Bronchial epithelial cell (primary cell): ENCODE results near the gene PTPRCAP. TPM values are rescaled to one million over a fixed set of nuclear protein-coding genes. Genes with fewer than 3 reads are reported as not detected.
"Not testable (repeated sequence)": the region's sequence is repeated elsewhere in the genome, so short reads cannot be mapped to it uniquely, and the experiment has no call there.

ENCODE experiments used
- DNase-seq: peaks from one replicate; pipeline ENCODE4 v3.0.0-alpha.2; 2010; ENCODE audit warnings: low read depth
- FAIRE-seq: peaks from 2 replicates; lab custom pipeline; 2011; peaks lifted over from hg19 to GRCh38; lab: Jason Lieb, UNC
- H3K27me3 ChIP-seq: 2 replicates; pipeline ENCODE4 v1.5.1; 2011; ENCODE audit warnings: low read length; ENCODE audit not compliant: control insufficient read depth, insufficient read depth
- H3K36me3 ChIP-seq: 2 replicates; pipeline ENCODE4 v1.5.1; 2011; ENCODE audit warnings: low read length; ENCODE audit not compliant: control insufficient read depth, insufficient read depth
- H3K4me3 ChIP-seq: 2 replicates; pipeline ENCODE4 v1.5.1; 2011; ENCODE audit warnings: mild to moderate bottlenecking, low read depth, low read length, control low read depth
- total RNA-seq: library from RNA; depleted of rRNA; stranded (reverse); fragments of >200 nt; gene quantifications from 2 replicates; pipeline ENCODE4 v1.2.1, GENCODE V29; 2014
- TF ChIP-seq, protein P1 (sequence below): IDR thresholded peaks from 2 replicates; pipeline ENCODE4 v1.5.1; 2011; ENCODE audit warnings: mild to moderate bottlenecking, moderate library complexity, low read length, control low read depth, inconsistent platforms; ENCODE audit not compliant: insufficient read depth, severe bottlenecking

Gene PTPRCAP
- total RNA-seq, 1 donor from 2014 or later = 0.26 TPM

DNA sequence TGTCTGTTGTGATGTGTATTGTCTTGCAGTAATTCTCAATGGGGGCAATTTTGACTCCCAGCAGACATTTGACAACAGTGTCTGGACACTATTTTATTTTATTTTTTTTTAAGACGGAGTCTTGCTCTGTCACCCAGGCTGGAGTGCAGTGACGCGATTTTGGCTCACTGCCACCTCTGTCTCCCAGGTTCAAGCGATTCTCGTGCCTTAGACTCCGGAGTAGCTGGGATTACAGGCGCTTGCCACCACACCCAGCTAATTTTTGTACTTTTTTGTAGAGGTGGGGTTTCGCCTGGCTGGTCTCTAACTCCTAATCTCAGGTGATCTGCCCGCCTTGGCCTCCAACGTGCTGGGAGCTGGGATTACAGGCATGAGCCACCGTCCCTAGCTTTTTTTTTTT is 7.8 kb downstream of the PTPRCAP start:
- no peak overlapping the region for H3K4me3 ChIP-seq
- DNase-seq (no peak), FAIRE-seq (no peak)
- H3K36me3 ChIP-seq = peaks cover 30% of the 10 kb centered on the region
- TF ChIP-seq, protein P1, sequence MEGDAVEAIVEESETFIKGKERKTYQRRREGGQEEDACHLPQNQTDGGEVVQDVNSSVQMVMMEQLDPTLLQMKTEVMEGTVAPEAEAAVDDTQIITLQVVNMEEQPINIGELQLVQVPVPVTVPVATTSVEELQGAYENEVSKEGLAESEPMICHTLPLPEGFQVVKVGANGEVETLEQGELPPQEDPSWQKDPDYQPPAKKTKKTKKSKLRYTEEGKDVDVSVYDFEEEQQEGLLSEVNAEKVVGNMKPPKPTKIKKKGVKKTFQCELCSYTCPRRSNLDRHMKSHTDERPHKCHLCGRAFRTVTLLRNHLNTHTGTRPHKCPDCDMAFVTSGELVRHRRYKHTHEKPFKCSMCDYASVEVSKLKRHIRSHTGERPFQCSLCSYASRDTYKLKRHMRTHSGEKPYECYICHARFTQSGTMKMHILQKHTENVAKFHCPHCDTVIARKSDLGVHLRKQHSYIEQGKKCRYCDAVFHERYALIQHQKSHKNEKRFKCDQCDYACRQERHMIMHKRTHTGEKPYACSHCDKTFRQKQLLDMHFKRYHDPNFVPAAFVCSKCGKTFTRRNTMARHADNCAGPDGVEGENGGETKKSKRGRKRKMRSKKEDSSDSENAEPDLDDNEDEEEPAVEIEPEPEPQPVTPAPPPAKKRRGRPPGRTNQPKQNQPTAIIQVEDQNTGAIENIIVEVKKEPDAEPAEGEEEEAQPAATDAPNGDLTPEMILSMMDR = no peak
- no peaks in the 10 kb centered on the region for H3K27me3 ChIP-seq

DNA sequence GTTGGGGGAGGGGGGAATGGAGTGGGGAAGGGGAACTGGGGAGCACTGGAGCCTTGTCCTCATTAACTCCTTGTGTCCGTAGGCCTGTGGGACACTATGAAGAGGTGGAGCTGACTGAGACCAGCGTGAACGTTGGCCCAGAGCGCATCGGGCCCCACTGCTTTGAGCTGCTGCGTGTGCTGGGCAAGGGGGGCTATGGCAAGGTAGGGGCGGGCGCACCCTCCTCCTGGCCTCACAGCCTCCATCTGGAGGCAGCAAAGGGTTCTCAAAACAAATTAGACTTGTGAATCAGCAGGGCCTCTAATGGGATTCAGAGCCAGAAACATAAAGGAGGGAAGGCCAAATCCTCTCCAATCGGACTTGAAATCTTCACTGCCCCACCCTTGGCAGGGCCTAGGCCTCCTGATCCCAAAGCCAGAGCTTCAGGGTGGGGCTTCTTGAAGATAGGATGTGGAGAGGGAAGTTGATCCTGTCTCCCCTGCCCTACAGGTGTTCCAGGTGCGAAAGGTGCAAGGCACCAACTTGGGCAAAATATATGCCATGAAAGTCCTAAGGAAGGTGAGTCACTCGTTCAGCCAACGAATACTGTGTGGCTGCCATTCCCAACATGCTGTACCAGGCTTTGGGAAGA is 8.3 kb downstream of the PTPRCAP start:
- peaks cover 27% of the 10 kb centered on the region for H3K36me3 ChIP-seq
- FAIRE-seq (no peak), DNase-seq (peak; percentile 35)
- TF ChIP-seq, protein P1 = no peak
- H3K27me3 ChIP-seq = no peaks in the 10 kb centered on the region
- peak overlapping the region; percentile 76 for H3K4me3 ChIP-seq

DNA sequence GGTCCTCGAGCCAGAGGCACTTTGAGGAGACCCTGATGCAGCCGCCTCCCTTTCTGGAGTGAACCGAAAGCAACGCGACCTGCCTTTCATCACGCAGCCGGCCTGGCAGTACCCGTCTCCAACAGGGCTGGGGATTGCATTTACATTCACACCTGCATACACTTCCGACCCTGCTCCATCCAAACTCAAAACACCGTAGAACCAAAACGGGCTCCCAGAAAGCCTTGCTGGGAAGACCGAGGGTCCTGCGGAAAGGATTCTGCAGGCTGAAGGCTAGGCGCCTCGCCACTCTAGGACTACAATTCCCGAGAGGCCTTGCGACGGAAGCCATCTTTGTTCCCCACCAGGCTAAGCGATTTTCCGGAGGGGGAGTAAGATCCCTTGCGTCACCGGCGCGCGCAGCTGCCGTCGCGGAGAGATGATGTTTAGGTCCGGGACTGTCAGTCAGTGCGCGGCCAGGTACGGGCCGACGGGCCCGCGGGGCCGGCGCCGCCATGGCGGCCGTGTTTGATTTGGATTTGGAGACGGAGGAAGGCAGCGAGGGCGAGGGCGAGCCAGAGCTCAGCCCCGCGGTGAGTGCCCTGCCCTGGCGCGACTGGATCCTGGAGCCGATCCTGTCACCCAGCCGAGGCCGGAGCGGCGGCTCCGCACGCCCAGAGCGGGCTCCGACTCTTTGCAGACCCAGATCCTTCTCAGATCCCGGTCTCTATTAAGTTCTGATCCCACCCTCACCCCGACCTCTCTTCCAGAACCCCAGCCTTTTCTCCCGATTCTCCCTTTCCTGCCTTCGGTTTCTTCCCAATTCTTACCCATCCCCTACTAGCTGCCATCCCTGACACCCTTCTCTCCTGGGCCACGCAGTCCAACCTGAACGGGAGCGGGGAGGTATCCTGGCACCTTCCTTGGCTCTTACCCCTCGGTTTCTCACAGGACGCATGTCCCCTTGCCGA is 9.2 kb downstream of the PTPRCAP start, which contains the start of gene RPS6KB2:
Gene RPS6KB2 (plus strand): TSS at position 443 of the 950 bp plus-strand sequence. CDS start 52 bp downstream, at position 495.
- peaks cover 20% of the 10 kb centered on the region for H3K36me3 ChIP-seq
- DNase-seq (peak; percentile 93), FAIRE-seq (no peak)
- no peaks in the 10 kb centered on the region for H3K27me3 ChIP-seq
- TF ChIP-seq, protein P1 = no peak
- H3K4me3 ChIP-seq = peak within 1 kb of the TSS; percentile 76

DNA sequence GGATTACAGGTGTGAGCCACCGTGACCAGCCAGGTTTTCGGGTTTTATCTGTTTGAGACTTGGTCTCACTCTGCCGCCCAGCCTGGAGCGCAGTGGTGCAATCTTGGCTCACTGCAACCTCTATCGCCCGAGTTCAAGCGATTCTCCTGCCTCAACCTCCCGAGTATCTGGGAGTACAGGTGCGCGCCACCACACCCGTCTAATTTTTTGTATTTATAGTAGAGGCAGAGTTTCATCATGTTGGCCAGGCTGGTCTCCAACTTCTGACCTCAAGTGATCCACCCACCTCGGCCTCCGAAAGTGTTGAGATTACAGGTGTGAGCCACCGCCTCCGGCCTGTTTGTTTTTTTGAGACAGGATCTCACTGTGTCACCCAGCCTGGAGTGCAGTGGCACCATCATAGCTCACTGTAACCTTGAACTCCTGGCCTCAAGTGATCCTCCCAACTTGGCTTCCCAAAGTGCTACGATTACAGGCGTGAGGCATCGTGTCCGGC is 10.1 kb downstream of the PTPRCAP start:
- DNase-seq, FAIRE-seq: not testable (repeated sequence)

DNA sequence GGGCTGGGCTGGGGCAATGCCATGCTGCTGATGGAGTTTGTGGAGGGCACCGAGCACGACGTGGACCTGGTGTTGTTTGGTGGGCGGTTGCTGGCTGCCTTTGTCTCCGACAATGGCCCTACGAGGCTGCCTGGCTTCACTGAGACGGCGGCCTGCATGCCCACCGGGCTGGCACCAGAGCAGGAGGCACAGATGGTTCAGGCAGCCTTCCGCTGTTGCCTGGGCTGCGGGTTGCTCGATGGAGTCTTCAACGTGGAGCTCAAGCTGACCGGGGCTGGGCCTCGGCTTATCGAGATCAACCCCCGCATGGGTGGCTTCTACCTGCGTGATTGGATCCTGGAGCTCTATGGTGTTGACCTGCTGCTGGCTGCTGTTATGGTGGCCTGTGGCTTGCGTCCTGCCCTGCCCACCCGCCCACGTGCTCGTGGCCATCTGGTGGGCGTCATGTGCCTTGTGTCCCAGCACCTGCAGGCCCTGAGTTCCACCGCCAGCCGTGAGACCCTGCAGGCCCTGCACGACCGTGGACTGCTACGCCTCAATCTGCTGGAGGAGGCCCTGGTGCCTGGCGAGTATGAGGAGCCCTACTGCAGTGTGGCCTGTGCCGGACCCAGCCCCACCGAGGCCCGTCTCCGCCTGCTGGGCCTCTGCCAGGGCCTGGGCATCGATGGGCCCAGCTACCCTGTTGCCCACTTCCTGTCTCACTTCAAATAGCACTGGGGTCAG is 13.4 kb downstream of the PTPRCAP start:
- DNase-seq = no peak
- no peak for FAIRE-seq
- TF ChIP-seq, protein P1 = no peak

More for the DNA sequence above, 10.1 kb downstream of the PTPRCAP start:
- H3K4me3 ChIP-seq = peak overlapping the region; percentile 76
- peaks cover 12% of the 10 kb centered on the region for H3K36me3 ChIP-seq
- H3K27me3 ChIP-seq = not testable (repeated sequence)

More for the DNA sequence above, 13.4 kb downstream of the PTPRCAP start:
- Histone ChIP-seq H3K27me3 (no peaks in the 10 kb centered on the region), H3K36me3 (no peaks in the 10 kb centered on the region), H3K4me3 (no peak overlapping the region)
